GM12878 (cell line): ENCODE data around the gene COPZ1. TPM values are rescaled to one million over a fixed set of nuclear protein-coding genes. Genes with fewer than 3 reads are reported as not detected.

Experiments used
- ATAC-seq: fragments of 200-7000 bp; cut with Tn5 transposase; 3 replicates; pipeline ENCODE4 v1.9.1; 2020; ENCODE audit warnings: mild to moderate bottlenecking, moderate library complexity
- BruUV-seq: library from RNA; stranded (reverse); fragments of 400-500 nt; replicated peaks from 2 replicates; lab custom pipeline; 2021; lab: Mats Ljungman, UMichigan
- CTCF ChIA-PET: fragments of 300-600 bp; sonication (Branson Sonifier 250); formaldehyde crosslinking; extraction: SDS; loops from one replicate; lab custom pipeline; 2021; ENCODE audit warnings: inconsistent platforms; lab: Yijun Ruan, JAX
- POLR2A ChIA-PET: fragments of 350-600 bp; formaldehyde crosslinking; extraction: SDS; loops from one replicate; lab custom pipeline; 2021; ENCODE audit warnings: inconsistent platforms; lab: Charles Lee
- RAD21 ChIA-PET: fragments of 300-600 bp; sonication (Branson Sonifier 250); formaldehyde crosslinking; loops from one replicate; lab custom pipeline; 2023; ENCODE audit warnings: antibody characterized with exemption; ENCODE audit not compliant: unreplicated experiment; lab: Charles Lee
- SMC1A ChIA-PET: fragments of 300-600 bp; sonication (Branson Sonifier 250); formaldehyde crosslinking; loops from one replicate; lab custom pipeline; 2023; ENCODE audit not compliant: unreplicated experiment, uncharacterized antibody; lab: Charles Lee
- DNase-seq: peaks from one replicate; pipeline ENCODE4 v3.0.0-alpha.2; 2011; ENCODE audit warnings: low read depth, low spot score
- FAIRE-seq: peaks from 3 replicates; lab custom pipeline; 2011; peaks lifted over from hg19 to GRCh38; lab: Jason Lieb, UNC
- H2AFZ ChIP-seq: 2 replicates; pipeline ENCODE4 v1.6.0; 2011; ENCODE audit warnings: low read depth, low read length, control low read depth; ENCODE audit not compliant: control insufficient read depth
- H3K27ac ChIP-seq: 2 replicates; pipeline ENCODE4 v1.5.1; 2011; ENCODE audit warnings: control low read depth; ENCODE audit not compliant: control insufficient read depth, insufficient read depth
- H3K27me3 ChIP-seq, 2 experiments: replicated peaks in 1 of 2; 2 replicates each; pipeline versions ENCODE4 v1.6.0 to v1.6.1; 2011; ENCODE audit warnings: low read length in 1 of 2; ENCODE audit not compliant: control insufficient read depth in 2 of 2, insufficient read depth in 2 of 2
- H3K36me3 ChIP-seq, 2 experiments: 2 replicates each; pipeline ENCODE4 v1.5.1; 2011; ENCODE audit warnings: low read length in 1 of 2; ENCODE audit not compliant: control insufficient read depth in 2 of 2, insufficient read depth in 2 of 2
- H3K4me1 ChIP-seq: 2 replicates; pipeline ENCODE4 v1.6.1; 2011; ENCODE audit warnings: mild to moderate bottlenecking, low read length, moderate library complexity, mixed read lengths; ENCODE audit not compliant: control insufficient read depth, insufficient read depth
- H3K4me2 ChIP-seq: 2 replicates; pipeline ENCODE4 v1.6.0; 2011; ENCODE audit warnings: control low read depth; ENCODE audit not compliant: control insufficient read depth, insufficient read depth
- H3K4me3 ChIP-seq: fragments of 200-600 bp; sonication (generic); 2 replicates; pipeline ENCODE4 v1.5.1; 2016
- H3K79me2 ChIP-seq: 2 replicates; pipeline ENCODE4 v1.6.0; 2011; ENCODE audit warnings: low read length; ENCODE audit not compliant: control insufficient read depth, insufficient read depth
- H3K9ac ChIP-seq: 2 replicates; pipeline ENCODE4 v1.8.0; 2011; ENCODE audit warnings: low read length, control low read depth, mixed read lengths; ENCODE audit not compliant: control insufficient read depth, insufficient read depth
- H3K9me3 ChIP-seq: replicated peaks from 3 replicates; pipeline ENCODE4 v1.5.1; 2011; ENCODE audit warnings: mild to moderate bottlenecking, low read length; ENCODE audit not compliant: control insufficient read depth, insufficient read depth
- H4K20me1 ChIP-seq: 2 replicates; pipeline ENCODE4 v1.6.0; 2011; ENCODE audit not compliant: control insufficient read depth, insufficient read depth
- IRF3 ChIP-seq: fragments of 450-650 bp; IDR thresholded peaks from 2 replicates; pipeline ENCODE4 v1.6.1; 2014; ENCODE audit warnings: mild to moderate bottlenecking
- RELB ChIP-seq: fragments of 450-650 bp; IDR thresholded peaks from 2 replicates; pipeline ENCODE4 v1.6.1; 2017; ENCODE audit warnings: low read depth, mild to moderate bottlenecking, moderate library complexity
- SMAD5 ChIP-seq: IDR thresholded peaks from 2 replicates; pipeline ENCODE4 v1.6.1; 2016; ENCODE audit warnings: antibody characterized with exemption, low read depth
- WGBS: methylation state at CpG from one replicate; pipeline ENCODE4 v1.1.6; 2016; ENCODE audit warnings: low lambda C conversion rate; ENCODE audit not compliant: insufficient replicate concordance, insufficient coverage; ENCODE audit errors: missing lambda C conversion rate; 5-methylcytosine and 5-hydroxymethylcytosine counted together
- in situ Hi-C: fragments of 300-500 bp; cut with MboI; formaldehyde crosslinking; loops from 9 replicates; pipeline ENCODE4 v1.14.3; 2018; ENCODE audit warnings: mixed read lengths
- intact Hi-C: fragments of 100-400 bp; cut with micrococcal nuclease; formaldehyde crosslinking; loops from one replicate; pipeline ENCODE4 v1.14.2; 2022; ENCODE audit not compliant: unreplicated experiment
- polyA plus RNA-seq, 11 experiments: library from polyadenylated mRNA; depleted of rRNA in 4 of 11; unstranded in 6 of 11; stranded (reverse) in 5 of 11; fragments of >200 nt; fragmentation: Nextera tagmentation in 4 of 11; fragmentation: Illumina TruSeq in 1 of 11; extraction: Ambion mirVana in 4 of 11; extraction: Trizol in 1 of 11; gene quantifications; 1 replicate in 1 of 11; 2 replicates in 10 of 11; pipeline versions ENCODE4 v1.2.1 to v1.2.3, GENCODE V29; 2011 to 2016; ENCODE audit warnings: inconsistent platforms in 2 of 11, missing spikeins in 2 of 11, low read depth in 1 of 11
- total RNA-seq, 4 experiments: library from RNA; depleted of rRNA in 3 of 4; stranded (reverse); fragments of >200 nt in 3 of 4; fragmentation: Illumina TruSeq in 1 of 4; extraction: Trizol in 1 of 4; gene quantifications; 2 replicates each; pipeline versions ENCODE4 v1.2.1 to v1.2.3, GENCODE V29; 2013 to 2021

COPZ1 gene
- total and polyA plus RNA-seq, 10 of the 15 experiments (the other 5 are each of a cell fraction or from before 2014, with no cell fraction given) = 112 to 378 (median 184) TPM

- Histone ChIP-seq H3K4me1 (no peaks in the 10 kb centered on the region; the same call in 1 of the 2 replicates), H3K4me2 (no peak overlapping the region), H3K27ac (no peak overlapping the region), H3K9me3 (no peaks in the 10 kb centered on the region), H3K36me3 (peaks cover 15 to 30% of the 10 kb centered on the region in 2 experiments), H3K27me3 (no peaks in the 10 kb centered on the region), H3K79me2 (no peaks in the 10 kb centered on the region), H3K4me3 (no peak overlapping the region), H2AFZ (no peak overlapping the region), H3K9ac (no peak overlapping the region), H4K20me1 (no peaks in the 10 kb centered on the region)
- in situ Hi-C loops = no loop called here
- WGBS = 90% methylated on average over 3 of the region's 3 CpGs
- SMC1A ChIA-PET = interaction anchor here (1.5 kb wide), 1 partner anchor 9 kb away, joined by 3 read pairs; no protein-coding TSS in a partner anchor
- RAD21 ChIA-PET = no interaction called here
- CTCF ChIA-PET = interaction anchor here (0.6 to 4.2 kb wide), 4 partner anchors 13 to 99 kb away, joined by 3 to 30 read pairs (median 4); partner anchors contain the start of gene COPZ1
- no peak for DNase-seq
- intact Hi-C loops = no loop called here
- no peak for FAIRE-seq
- TF ChIP-seq SMAD5 (0 out of 2 replicates have a peak, but pooled peaks have one; percentile 19), IRF3 (no peak)
- ATAC-seq = no peak
- POLR2A ChIA-PET = no interaction called here
- no TSS peak for BruUV-seq
These were observed 25.8 kb downstream of the COPZ1 start for GRCh38 chr12:54350743-54351142.

GRCh38 chr12:54351341-54351740, 26.4 kb downstream of the COPZ1 start:
- Histone ChIP-seq H3K9ac (no peak overlapping the region), H4K20me1 (no peaks in the 10 kb centered on the region), H3K79me2 (no peaks in the 10 kb centered on the region), H3K36me3 (peaks cover 15 to 27% of the 10 kb centered on the region in 2 experiments), H3K27me3 (no peaks in the 10 kb centered on the region), H3K4me1 (no peaks in the 10 kb centered on the region), H3K4me3 (no peak overlapping the region), H2AFZ (no peak overlapping the region), H3K4me2 (no peak overlapping the region), H3K27ac (no peak overlapping the region), H3K9me3 (no peaks in the 10 kb centered on the region)
- ChIA-PET RAD21 (no interaction called here), CTCF (interaction anchor here (4.2 kb wide), 1 partner anchor 14 kb away, joined by 30 read pairs; no protein-coding TSS in a partner anchor), POLR2A (no interaction called here), SMC1A (interaction anchor here (0.7 to 1.5 kb wide), 2 partner anchors 10 to 333 kb away, joined by 3 read pairs; no protein-coding TSS in a partner anchor)
- no peak for ATAC-seq
- FAIRE-seq = no peak
- 93% methylated on average over 4 of the region's 4 CpGs for WGBS
- in situ Hi-C loops = no loop called here
- no peak for DNase-seq
- intact Hi-C loops = no loop called here
- TSS peak; percentile 81 for BruUV-seq
- 0 out of 2 replicates have a peak, but pooled peaks have one; percentile 15 for TF ChIP-seq SMAD5
- TF ChIP-seq RELB = no peak
